WTC11 (cell line): Measurements from ENCODE around the gene GIGYF2. TPM values are rescaled to one million over a fixed set of nuclear protein-coding genes. Genes with fewer than 3 reads are reported as not detected.
A peak's percentile ranks its signal among the peaks of the same experiment; 100 is the strongest.

Source experiments
- ATAC-seq: fragments of 200-7000 bp; cut with Tn5 transposase; 2 replicates; pipeline ENCODE4 v1.10.0; 2021; ENCODE audit warnings: mild to moderate bottlenecking, moderate library complexity
- CTCF ChIA-PET: fragments of 300-600 bp; sonication (Branson Sonifier 250); formaldehyde crosslinking; loops from one replicate; lab custom pipeline; 2021; ENCODE audit warnings: antibody characterized with exemption; lab: Charles Lee
- POLR2A ChIA-PET: fragments of 350-600 bp; sonication (Branson Sonifier 250); formaldehyde crosslinking; loops from one replicate; lab custom pipeline; 2021; ENCODE audit warnings: antibody characterized with exemption; lab: Charles Lee
- DNase-seq: peaks from one replicate; pipeline ENCODE4 v3.0.0; 2021; ENCODE audit warnings: low spot score
- H3K27ac Mint-ChIP-seq: 2 replicates; pipeline ENCODE4 v1.8.0; 2021; ENCODE audit warnings: mixed read lengths
- H3K27me3 Mint-ChIP-seq: 2 replicates; pipeline ENCODE4 v1.8.0; 2021; ENCODE audit warnings: low read depth, mild to moderate bottlenecking, moderate library complexity, mixed read lengths
- H3K36me3 Mint-ChIP-seq: 2 replicates; pipeline ENCODE4 v1.8.0; 2021; ENCODE audit warnings: mixed read lengths
- H3K4me1 Mint-ChIP-seq: 2 replicates; pipeline ENCODE4 v1.8.0; 2022; ENCODE audit warnings: mixed read lengths
- H3K4me3 Mint-ChIP-seq: 2 replicates; pipeline ENCODE4 v1.8.0; 2021; ENCODE audit warnings: mild to moderate bottlenecking, moderate library complexity, mixed read lengths
- H3K9me3 Mint-ChIP-seq: 2 replicates; pipeline ENCODE4 v1.8.0; 2021; ENCODE audit warnings: mixed read lengths
- AFF4 ChIP-seq: sonication (generic); formaldehyde crosslinking; IDR thresholded peaks from 2 replicates; pipeline ENCODE4 v1.8.1; 2023; ENCODE audit warnings: mild to moderate bottlenecking, missing genetic modification reagents, borderline replicate concordance
- ATF6 ChIP-seq: sonication (generic); formaldehyde crosslinking; IDR thresholded peaks from 2 replicates; pipeline ENCODE4 v1.8.1; 2023; ENCODE audit warnings: mild to moderate bottlenecking, missing genetic modification reagents
- CREB1 ChIP-seq: sonication (generic); formaldehyde crosslinking; IDR thresholded peaks from 2 replicates; pipeline ENCODE4 v1.8.0; 2023; ENCODE audit warnings: mild to moderate bottlenecking, missing genetic modification reagents
- CREM ChIP-seq: sonication (generic); formaldehyde crosslinking; IDR thresholded peaks from 2 replicates; pipeline ENCODE4 v1.8.1; 2022; ENCODE audit warnings: mild to moderate bottlenecking, missing genetic modification reagents, moderate library complexity
- E2F4 ChIP-seq: sonication (generic); formaldehyde crosslinking; IDR thresholded peaks from 2 replicates; pipeline ENCODE4 v1.8.1; 2022; ENCODE audit warnings: low read depth, mild to moderate bottlenecking, moderate library complexity, missing genetic modification reagents, borderline replicate concordance
- ELF4 ChIP-seq: sonication (generic); formaldehyde crosslinking; IDR thresholded peaks from 2 replicates; pipeline ENCODE4 v1.8.1; 2022; ENCODE audit warnings: low read depth, mild to moderate bottlenecking, moderate library complexity, missing genetic modification reagents
- JAZF1 ChIP-seq: fragments of 250-450 bp; sonication (Bioruptor Pico); IDR thresholded peaks from 2 replicates; pipeline ENCODE4 v1.9.0; 2021; ENCODE audit warnings: moderate library complexity, mild to moderate bottlenecking, inconsistent platforms
- JUN ChIP-seq: sonication (generic); formaldehyde crosslinking; IDR thresholded peaks from 2 replicates; pipeline ENCODE4 v1.8.0; 2023; ENCODE audit warnings: mild to moderate bottlenecking, missing genetic modification reagents
- MLX ChIP-seq: sonication (generic); formaldehyde crosslinking; IDR thresholded peaks from 2 replicates; pipeline ENCODE4 v1.8.1; 2023; ENCODE audit warnings: mild to moderate bottlenecking, missing genetic modification reagents, moderate library complexity
- NR1H2 ChIP-seq: sonication (generic); formaldehyde crosslinking; IDR thresholded peaks from 2 replicates; pipeline ENCODE4 v1.9.0; 2021; ENCODE audit warnings: mild to moderate bottlenecking, moderate library complexity, missing genetic modification reagents
- PRDM15 ChIP-seq: sonication (generic); formaldehyde crosslinking; IDR thresholded peaks from 2 replicates; pipeline ENCODE4 v1.8.0; 2022; ENCODE audit warnings: missing genetic modification reagents
- PRRX2 ChIP-seq: fragments of 250-450 bp; sonication (Bioruptor Pico); IDR thresholded peaks from 2 replicates; pipeline ENCODE4 v1.8.0; 2021; ENCODE audit warnings: mild to moderate bottlenecking
- SP1 ChIP-seq: sonication (generic); formaldehyde crosslinking; conservative IDR thresholded peaks from 2 replicates; pipeline ENCODE4 v1.8.1; 2022; ENCODE audit warnings: missing genetic modification reagents
- TCF7 ChIP-seq: sonication (generic); formaldehyde crosslinking; IDR thresholded peaks from 2 replicates; pipeline ENCODE4 v1.8.0; 2022; ENCODE audit warnings: mild to moderate bottlenecking, low read depth, missing genetic modification reagents, moderate library complexity
- ZNF121 ChIP-seq: sonication (generic); formaldehyde crosslinking; IDR thresholded peaks from 2 replicates; pipeline ENCODE4 v1.8.0; 2023; ENCODE audit warnings: missing genetic modification reagents
- ZNF416 ChIP-seq: fragments of 250-450 bp; sonication (Bioruptor Pico); IDR thresholded peaks from 2 replicates; pipeline ENCODE4 v1.9.0; 2021; ENCODE audit warnings: mild to moderate bottlenecking, inconsistent platforms
- total RNA-seq: library from RNA; stranded (reverse); gene quantifications from 3 replicates; pipeline ENCODE4 v1.2.3, GENCODE V29; 2021

GIGYF2 gene
- total RNA-seq, 1 experiment from 2014 or later: 53.1 TPM

GRCh38 chr2:232699110-232699509, 2.0 kb downstream of the GIGYF2 start:
- CTCF ChIA-PET: interaction anchor here (1.1 kb wide), 1 partner anchor 88 kb away, joined by 3 read pairs; no protein-coding TSS in a partner anchor
- POLR2A ChIA-PET: interaction anchor here (0.6 to 0.9 kb wide), 2 partner anchors 11 to 17 kb away, joined by 3 read pairs; no protein-coding TSS in a partner anchor
- H3K27ac Mint-ChIP-seq: no peak overlapping the region; the same call in 1 of the 2 replicates

GRCh38 chr2:232700154-232700553, 3.0 kb downstream of the GIGYF2 start:
- ATAC-seq (no peak), DNase-seq (no peak)
- peaks cover 25% of the 10 kb centered on the region for H3K36me3 Mint-ChIP-seq
- no peaks in the 10 kb centered on the region for H3K27me3 Mint-ChIP-seq
- H3K4me3 Mint-ChIP-seq: peak overlapping the region; percentile 98
- H3K9me3 Mint-ChIP-seq: no peaks in the 10 kb centered on the region
- CTCF ChIA-PET: interaction anchor here (1.1 kb wide), 1 partner anchor 89 kb away, joined by 3 read pairs; no protein-coding TSS in a partner anchor
- H3K4me1 Mint-ChIP-seq: peaks cover 33% of the 10 kb centered on the region
- POLR2A ChIA-PET: no interaction called here
- H3K27ac Mint-ChIP-seq: peak overlapping the region; percentile 29; the same call in 1 of the 2 replicates
- TF ChIP-seq ATF6 (no peak), CREB1 (CRISPR knock-in tag) (no peak), NR1H2 (CRISPR knock-in tag) (no peak), AFF4 (no peak), CREM (no peak), PRRX2 (CRISPR knock-in tag) (no peak), ZNF416 (CRISPR knock-in tag) (no peak), TCF7 (CRISPR knock-in tag) (no peak), E2F4 (CRISPR knock-in tag) (no peak)

More at GRCh38 chr2:232699110-232699509, 2.0 kb downstream of the GIGYF2 start:
- DNase-seq: no peak
- no peak for TF ChIP-seq E2F4 (CRISPR knock-in tag)
- TF ChIP-seq MLX: no peak
- TF ChIP-seq ZNF121 (CRISPR knock-in tag): no peak
- TF ChIP-seq ELF4: no peak
- peak; percentile 93 for TF ChIP-seq PRDM15 (CRISPR knock-in tag)
- TF ChIP-seq JAZF1 (CRISPR knock-in tag): no peak
- no peak for TF ChIP-seq SP1 (CRISPR knock-in tag)
- TF ChIP-seq JUN (CRISPR knock-in tag): no peak
- no peak for TF ChIP-seq PRRX2 (CRISPR knock-in tag)
- TF ChIP-seq, all 79 proteins: peak for 1
- Mint-ChIP-seq H3K4me3 (peak overlapping the region; percentile 98), H3K4me1 (peaks cover 33% of the 10 kb centered on the region), H3K9me3 (0 out of 2 replicates have a peak, but pooled peaks cover 3% of the 10 kb centered on the region), H3K36me3 (peaks cover 17% of the 10 kb centered on the region), H3K27me3 (no peaks in the 10 kb centered on the region)
- ATAC-seq: no peak
